SW480 (cell line): ENCODE measurements around the gene CARMIL1.
A peak's percentile ranks its signal among the peaks of the same experiment; 100 is the strongest.

Source experiments
- DNase-seq: peaks from one replicate; pipeline ENCODE4 v3.0.0-alpha.2; 2016; ENCODE audit warnings: low spot score

The CARMIL1 gene

GRCh38 chr6:25477006-25477590 lies 197.9 kb downstream of the CARMIL1 start:
- no peak for DNase-seq

GRCh38 chr6:25478973-25479372 lies 199.8 kb downstream of the CARMIL1 start:
- no peak for DNase-seq

- DNase-seq: no peak
Measured at GRCh38 chr6:25481267-25481666, 202.1 kb downstream of the CARMIL1 start.

GRCh38 chr6:25482996-25483395 lies 203.8 kb downstream of the CARMIL1 start:
- no peak for DNase-seq

- no peak for DNase-seq
Measured at GRCh38 chr6:25483943-25484342, 204.8 kb downstream of the CARMIL1 start.

GRCh38 chr6:25484900-25485299 lies 205.7 kb downstream of the CARMIL1 start:
- no peak for DNase-seq

GRCh38 chr6:25485821-25486534 lies 206.8 kb downstream of the CARMIL1 start:
- DNase-seq: no peak

GRCh38 chr6:25486550-25486949 lies 207.4 kb downstream of the CARMIL1 start:
- DNase-seq: no peak

- DNase-seq: no peak
Measured at GRCh38 chr6:25487012-25487411, 207.8 kb downstream of the CARMIL1 start.

GRCh38 chr6:25488156-25488555 lies 209.0 kb downstream of the CARMIL1 start:
- DNase-seq: no peak

- DNase-seq: no peak
Measured at GRCh38 chr6:25489399-25489798, 210.2 kb downstream of the CARMIL1 start.

- DNase-seq: peak; percentile 62
Measured at GRCh38 chr6:25490018-25490801, 211.0 kb downstream of the CARMIL1 start.

- DNase-seq: no peak
Measured at GRCh38 chr6:25492951-25493350, 213.8 kb downstream of the CARMIL1 start.

- no peak for DNase-seq
Measured at GRCh38 chr6:25494469-25494868, 215.3 kb downstream of the CARMIL1 start.

- DNase-seq: no peak
Measured at GRCh38 chr6:25497383-25498040, 218.3 kb downstream of the CARMIL1 start.

GRCh38 chr6:25498505-25498904 lies 219.3 kb downstream of the CARMIL1 start:
- no peak for DNase-seq

- DNase-seq: no peak
Measured at GRCh38 chr6:25499615-25500235, 220.6 kb downstream of the CARMIL1 start.

- DNase-seq: peak; percentile 11
Measured at GRCh38 chr6:25503686-25504085, 224.5 kb downstream of the CARMIL1 start.

GRCh38 chr6:25504661-25505060 lies 225.5 kb downstream of the CARMIL1 start:
- no peak for DNase-seq

- DNase-seq: no peak
Measured at GRCh38 chr6:25506020-25506419, 226.8 kb downstream of the CARMIL1 start.

- DNase-seq: no peak
Measured at GRCh38 chr6:25508051-25508450, 228.9 kb downstream of the CARMIL1 start.

- DNase-seq: no peak
Measured at GRCh38 chr6:25511376-25511775, 232.2 kb downstream of the CARMIL1 start.
